HG03432 (cell line): ENCODE data around the gene MED12L.

ENCODE experiments used
- ATAC-seq: cut with Tn5 transposase; IDR thresholded peaks from one replicate; pipeline ENCODE4 v1.9.1; 2021; ENCODE audit warnings: mild to moderate bottlenecking, moderate library complexity; ENCODE audit not compliant: unreplicated experiment

MED12L gene

DNA sequence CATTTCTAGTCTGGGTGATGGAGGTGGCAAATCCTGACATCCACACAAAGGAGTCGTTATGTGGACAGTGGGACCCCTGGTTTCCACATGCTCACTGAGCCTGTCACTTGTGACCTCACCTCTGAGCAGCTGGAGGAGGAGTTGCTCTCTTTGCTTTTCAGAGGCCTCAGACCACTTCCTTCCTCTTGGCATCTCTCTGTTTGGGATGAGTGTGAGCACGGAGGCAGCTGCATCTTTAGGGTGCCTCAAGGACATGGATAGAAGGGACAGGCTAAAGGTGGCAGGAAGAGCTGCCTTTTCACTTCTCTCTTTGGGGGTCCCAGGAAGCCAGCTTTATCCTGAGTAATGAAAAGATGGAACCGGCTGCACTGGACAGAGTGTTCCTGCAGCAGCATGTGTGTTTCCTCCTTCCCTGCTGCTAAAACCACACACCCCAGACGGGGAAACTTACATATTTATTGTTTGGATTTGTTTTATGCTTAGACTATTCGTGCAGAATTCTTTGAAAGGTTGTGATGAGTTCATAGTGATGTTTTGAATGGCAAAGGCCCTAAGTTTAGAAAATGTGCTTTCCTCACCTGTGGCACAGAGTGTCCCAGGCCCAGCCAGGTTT is 85.8 kb downstream of the MED12L start:
- peak; percentile 71 for ATAC-seq

DNA sequence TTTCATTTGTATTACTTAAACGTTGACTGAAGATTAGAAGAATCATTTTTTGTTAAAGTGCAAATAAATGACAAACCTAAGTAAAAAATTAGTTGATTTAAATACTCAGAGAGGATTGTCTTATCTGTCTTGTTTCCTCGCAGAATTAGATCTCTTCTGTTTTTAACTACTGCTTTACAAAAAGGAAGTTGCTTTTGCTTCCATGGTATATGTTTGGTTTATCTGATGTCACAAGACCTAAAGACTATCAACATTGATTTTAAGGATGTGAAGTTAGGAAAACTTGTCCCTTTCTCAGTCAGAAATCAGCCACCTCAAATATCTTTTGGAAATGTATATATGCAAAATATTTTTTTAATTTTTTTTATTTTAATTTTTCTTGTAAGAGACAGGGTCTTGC is 88.9 kb downstream of the MED12L start:
- ATAC-seq = no peak

- no peak for ATAC-seq
Measured at GRCh38 chr3:151175952-151176351, 90.5 kb downstream of the MED12L start.

- ATAC-seq = no peak
Measured at GRCh38 chr3:151178208-151178845, 92.9 kb downstream of the MED12L start.

GRCh38 chr3:151182349-151183079 is 97.0 kb downstream of the MED12L start:
- ATAC-seq = no peak

GRCh38 chr3:151183265-151183671 is 97.8 kb downstream of the MED12L start:
- ATAC-seq = no peak

DNA sequence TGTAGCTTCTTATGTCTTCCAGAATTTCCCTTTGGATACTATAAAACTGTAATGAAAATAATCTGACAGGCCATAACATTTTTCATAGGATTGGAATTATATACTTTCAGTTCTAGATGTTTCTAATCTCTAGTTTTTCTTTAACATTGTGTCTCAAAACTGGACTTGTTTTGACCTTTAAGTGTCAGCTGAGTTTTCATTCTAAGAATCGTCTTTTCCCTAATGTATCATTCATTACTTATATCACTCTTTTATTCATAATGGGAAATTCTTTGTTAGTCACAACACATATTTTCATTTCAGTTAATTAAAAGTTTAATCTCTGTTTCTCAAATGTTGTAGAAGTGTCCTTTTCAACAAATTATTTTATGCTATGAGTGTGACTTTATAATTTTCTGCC is 105.6 kb downstream of the MED12L start:
- no peak for ATAC-seq

GRCh38 chr3:151192545-151192944 is 107.1 kb downstream of the MED12L start:
- ATAC-seq = no peak

DNA sequence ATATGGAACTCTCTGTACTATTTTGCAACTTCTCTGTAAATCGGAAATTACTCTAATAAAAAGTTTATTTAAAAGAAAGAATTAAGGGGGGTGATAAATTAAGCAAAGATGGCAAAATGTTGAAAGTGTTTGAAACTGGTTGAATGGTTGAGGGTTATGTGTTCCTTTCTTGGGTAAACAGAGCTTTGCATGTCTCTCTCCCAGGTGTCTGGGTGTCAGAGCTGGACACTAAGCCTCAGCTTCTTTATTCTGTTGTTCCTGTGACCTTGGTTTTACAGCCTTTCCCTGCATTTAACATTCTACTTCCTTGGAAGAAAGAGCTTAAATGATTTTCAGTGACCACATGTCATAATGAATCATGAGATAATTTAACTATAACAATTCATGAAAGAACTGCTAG is 110.4 kb downstream of the MED12L start:
- ATAC-seq = no peak

DNA sequence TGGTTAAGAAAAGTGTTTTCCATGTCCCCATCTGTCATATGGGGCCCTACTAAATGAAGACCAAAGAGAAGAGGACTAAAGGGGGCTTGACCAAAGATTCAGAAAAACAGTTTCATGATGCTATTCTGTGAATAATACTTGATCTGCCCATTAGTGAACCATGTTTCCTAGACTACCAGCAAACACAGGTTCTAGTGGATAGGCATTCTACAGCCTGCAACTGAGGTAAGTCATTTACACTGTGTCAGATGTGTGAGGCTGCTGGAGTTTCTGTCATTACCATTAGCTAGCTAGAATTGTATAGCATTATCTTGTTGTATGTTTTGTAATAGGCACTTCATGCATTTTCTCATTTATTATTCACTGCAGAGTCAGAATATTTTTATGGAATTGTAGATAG is 111.0 kb downstream of the MED12L start:
- ATAC-seq = no peak

DNA sequence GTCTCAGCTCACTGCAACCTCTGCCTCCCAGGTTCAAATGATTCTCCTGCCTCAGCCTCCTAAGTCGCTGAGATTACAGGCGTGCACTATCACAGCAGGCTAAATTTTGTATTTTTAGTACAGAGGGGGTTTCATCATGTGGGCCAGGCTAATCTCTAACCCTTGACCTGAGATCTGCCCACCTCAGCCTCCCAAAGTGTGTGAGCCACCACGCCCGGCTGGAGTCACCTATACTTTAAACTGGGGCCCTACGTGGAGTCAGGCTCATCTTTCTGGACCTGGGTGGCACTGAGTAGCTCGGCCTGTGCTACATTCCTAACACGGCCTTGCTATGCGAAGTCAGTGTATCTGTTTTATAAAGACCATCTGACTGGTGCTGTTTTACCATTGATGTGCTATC is 111.8 kb downstream of the MED12L start:
- ATAC-seq = no peak

DNA sequence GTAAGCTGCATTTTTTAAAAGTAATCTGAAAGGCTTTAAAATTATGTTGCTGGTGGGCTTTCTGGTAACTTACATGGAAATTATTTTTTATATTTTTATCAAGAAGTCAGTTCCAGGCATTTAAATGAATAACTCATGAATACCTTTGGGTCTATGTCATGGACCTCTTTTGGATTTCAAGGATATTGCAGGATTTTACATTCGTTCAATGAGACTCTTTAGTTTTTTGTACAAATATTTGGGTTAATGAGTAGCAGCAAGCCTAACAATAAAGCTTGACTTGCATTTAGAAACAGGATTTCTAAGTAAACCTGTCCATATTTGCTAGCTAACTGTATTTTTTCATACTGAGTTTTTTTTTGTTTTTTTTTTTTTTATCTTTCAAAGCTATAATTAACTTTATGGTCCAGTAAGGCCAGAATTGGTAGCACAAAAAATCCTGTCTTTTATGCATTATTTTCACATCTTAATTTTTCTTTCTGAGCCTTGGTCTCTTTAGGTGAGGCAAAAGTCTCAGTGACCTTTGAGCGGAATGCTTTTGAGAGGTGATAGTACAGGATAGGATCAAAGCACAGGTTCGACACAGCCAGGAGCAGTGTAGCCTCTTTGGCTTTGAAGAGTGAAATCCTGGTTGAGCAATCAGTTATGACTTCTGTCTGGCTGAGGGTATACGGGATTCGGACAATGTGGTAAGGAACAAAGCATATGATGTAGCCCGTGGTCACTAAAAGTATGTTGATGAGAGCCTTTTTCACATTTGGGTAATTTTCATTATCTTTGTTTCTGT is 112.7 kb downstream of the MED12L start:
- no peak for ATAC-seq

- no peak for ATAC-seq
Measured at GRCh38 chr3:151198849-151199248, 113.4 kb downstream of the MED12L start.

DNA sequence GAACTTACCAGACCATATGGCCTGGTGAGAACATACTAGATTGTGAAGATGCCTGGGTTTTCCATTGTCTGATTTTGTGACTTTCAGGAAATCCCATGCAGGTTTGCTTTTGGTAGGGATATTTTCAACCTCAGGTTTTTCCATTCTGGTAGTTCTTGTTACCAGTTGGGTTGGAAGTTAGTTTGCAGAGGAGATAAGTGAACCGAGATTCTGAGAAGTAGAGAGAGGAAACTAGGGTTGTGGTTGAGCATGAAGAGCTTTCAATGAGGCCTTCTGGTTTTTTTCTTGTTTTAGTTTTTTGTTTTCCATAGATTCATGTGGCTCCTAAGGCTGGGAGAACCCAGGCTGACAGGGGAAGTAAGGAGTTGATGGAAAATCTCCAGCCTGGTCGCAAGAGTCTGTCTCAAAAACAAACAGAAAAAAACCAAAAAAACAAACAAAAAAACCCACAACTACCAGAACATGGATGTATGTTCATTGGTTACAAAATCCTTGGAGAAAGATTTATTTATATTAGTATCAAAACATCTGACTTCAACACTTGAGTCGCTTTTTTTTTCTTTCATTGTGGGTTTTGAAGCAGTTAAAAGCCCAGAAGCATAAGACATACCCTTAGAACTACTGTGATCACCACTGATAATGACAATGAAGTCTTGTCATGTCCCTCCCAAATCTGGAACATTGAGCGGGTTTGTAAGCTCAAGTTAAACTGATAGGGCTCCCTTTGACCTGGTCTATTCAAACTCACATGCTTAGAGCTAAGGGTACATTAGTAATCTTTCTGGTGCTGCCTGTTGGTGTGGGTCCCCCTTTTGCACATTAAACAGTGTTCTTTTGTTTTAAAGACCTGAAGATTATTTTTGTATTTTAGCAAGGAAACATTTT is 114.3 kb downstream of the MED12L start:
- ATAC-seq = no peak

DNA sequence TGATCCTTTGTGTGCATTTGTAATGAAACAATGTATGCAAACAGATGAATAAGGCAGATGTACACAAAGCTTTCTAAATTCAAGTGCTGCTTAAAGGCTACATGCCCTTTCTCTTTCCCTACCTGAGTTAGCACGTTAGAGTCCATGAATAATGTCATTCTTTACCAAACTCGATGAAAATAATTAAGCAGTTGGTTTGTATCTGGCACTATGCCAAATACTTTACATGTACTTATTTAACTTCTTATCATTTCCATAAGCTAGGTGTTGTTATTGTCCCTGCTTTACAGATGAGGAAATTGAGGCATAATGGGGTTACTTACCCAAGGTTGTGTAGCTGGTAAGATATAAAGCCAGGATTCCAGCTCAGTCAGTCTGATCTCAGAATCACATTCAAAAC is 115.1 kb downstream of the MED12L start:
- ATAC-seq = no peak

GRCh38 chr3:151201051-151201730 is 115.7 kb downstream of the MED12L start:
- ATAC-seq = no peak

GRCh38 chr3:151203051-151203420 is 117.6 kb downstream of the MED12L start, which contains the start of gene GPR171:
Gene GPR171, minus strand, starts transcription at chr3:151203216. Its CDS starts 3,830 bp downstream, at chr3:151199386.
- peak; percentile 95 for ATAC-seq

DNA sequence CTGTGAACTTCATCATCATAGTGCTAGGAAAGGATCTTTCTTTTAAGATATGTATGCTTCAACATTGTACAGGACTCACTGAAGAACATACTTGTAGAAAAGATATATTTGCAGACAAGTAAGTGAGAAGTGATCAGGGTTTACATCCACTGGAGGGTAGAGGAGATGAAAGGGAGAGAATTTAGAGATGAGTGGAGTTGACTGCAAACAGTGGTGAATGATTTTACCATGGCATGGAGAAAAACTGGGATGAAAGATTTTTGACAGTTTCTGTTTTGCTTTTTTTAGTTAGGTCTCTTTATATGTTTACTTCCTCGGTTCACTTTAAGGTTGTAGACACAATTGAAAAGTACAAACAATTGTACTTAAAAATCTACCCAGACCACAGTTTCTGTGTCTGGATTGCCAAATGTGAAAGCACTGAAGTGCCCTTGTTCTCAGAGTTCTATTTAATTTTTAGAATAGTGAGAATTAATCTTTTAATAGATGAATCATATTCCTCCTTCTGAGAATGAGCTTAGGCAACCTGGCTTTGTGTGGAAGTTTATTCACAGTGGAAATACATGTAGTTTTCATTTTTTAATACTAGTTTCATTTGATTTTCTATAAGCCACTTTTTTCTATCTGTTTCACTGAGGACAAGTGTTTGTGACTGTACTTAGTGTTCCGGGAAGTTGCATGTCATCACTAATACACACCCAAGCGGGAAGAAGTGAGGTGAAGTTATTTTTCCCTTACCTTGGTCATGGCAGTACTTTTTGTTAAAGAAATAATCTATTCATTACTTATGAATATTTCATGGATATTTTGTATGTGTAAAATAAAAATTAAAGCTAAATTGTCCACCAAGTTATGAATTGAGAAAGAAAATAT is 119.3 kb downstream of the MED12L start:
- ATAC-seq = no peak

DNA sequence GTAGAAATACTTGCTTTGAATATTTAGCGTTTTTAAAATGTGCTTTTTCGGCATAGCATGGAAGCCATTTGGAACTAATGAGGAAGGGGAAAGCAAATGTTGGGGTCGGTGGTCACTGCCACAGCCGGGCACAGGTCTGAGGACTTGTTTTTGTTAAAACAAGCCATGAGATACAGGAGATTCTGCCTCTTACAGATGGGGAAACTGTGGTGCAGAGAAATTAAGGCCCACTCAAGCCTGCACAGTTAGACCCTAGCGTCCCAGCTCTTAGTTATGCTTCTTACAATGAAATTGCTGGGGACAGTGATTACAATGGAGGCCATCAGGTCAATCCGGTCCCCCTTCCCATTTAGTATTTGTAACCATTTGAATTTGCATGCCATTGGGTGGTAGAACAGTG is 120.0 kb downstream of the MED12L start:
- no peak for ATAC-seq
